GM19324 (cell line): Measurements from ENCODE around the gene FAM13A.
"Not testable (repeated sequence)": the region's sequence is repeated elsewhere in the genome, so short reads cannot be mapped to it uniquely, and the experiment has no call there.

Source experiments
- ATAC-seq: cut with Tn5 transposase; IDR thresholded peaks from one replicate; pipeline ENCODE4 v1.9.1; 2021; ENCODE audit warnings: mild to moderate bottlenecking, moderate library complexity; ENCODE audit not compliant: unreplicated experiment, low FRiP score

FAM13A gene

GRCh38 chr4:88964450-88964849 lies 92.5 kb downstream of the FAM13A start:
- ATAC-seq = no peak

- no peak for ATAC-seq
Measured at GRCh38 chr4:88963817-88964216, 93.2 kb downstream of the FAM13A start.

GRCh38 chr4:88962396-88962795 lies 94.6 kb downstream of the FAM13A start:
- ATAC-seq = no peak

- ATAC-seq = no peak
Measured at GRCh38 chr4:88960576-88960975, 96.4 kb downstream of the FAM13A start.

GRCh38 chr4:88958080-88958479 lies 98.9 kb downstream of the FAM13A start:
- ATAC-seq = no peak

GRCh38 chr4:88957570-88957969 lies 99.4 kb downstream of the FAM13A start:
- no peak for ATAC-seq

- ATAC-seq = no peak
Measured at GRCh38 chr4:88955580-88956380, 101.2 kb downstream of the FAM13A start.

- no peak for ATAC-seq
Measured at GRCh38 chr4:88953400-88953799, 103.6 kb downstream of the FAM13A start.

GRCh38 chr4:88952081-88952480 lies 104.9 kb downstream of the FAM13A start:
- ATAC-seq = no peak

- ATAC-seq = no peak
Measured at GRCh38 chr4:88949605-88950004, 107.4 kb downstream of the FAM13A start.

- ATAC-seq = no peak
Measured at GRCh38 chr4:88940506-88940905, 116.5 kb downstream of the FAM13A start.

- ATAC-seq = no peak
Measured at GRCh38 chr4:88939697-88940096, 117.3 kb downstream of the FAM13A start.

GRCh38 chr4:88938138-88938537 lies 118.8 kb downstream of the FAM13A start:
- no peak for ATAC-seq

GRCh38 chr4:88937081-88937480 lies 119.9 kb downstream of the FAM13A start:
- no peak for ATAC-seq

GRCh38 chr4:88933414-88934160 lies 123.4 kb downstream of the FAM13A start:
- ATAC-seq = no peak

GRCh38 chr4:88928852-88929251 lies 128.1 kb downstream of the FAM13A start:
- ATAC-seq = no peak

GRCh38 chr4:88927420-88927819 lies 129.6 kb downstream of the FAM13A start:
- ATAC-seq = no peak

- no peak for ATAC-seq
Measured at GRCh38 chr4:88919056-88919455, 137.9 kb downstream of the FAM13A start.

GRCh38 chr4:88913181-88913580 lies 143.8 kb downstream of the FAM13A start:
- not testable (repeated sequence) for ATAC-seq

- no peak for ATAC-seq
Measured at GRCh38 chr4:88911246-88912212, 145.5 kb downstream of the FAM13A start.

- ATAC-seq = no peak
Measured at GRCh38 chr4:88910101-88910500, 146.9 kb downstream of the FAM13A start.
